ENCODE measurements around the gene GNB1. TPM values are rescaled to one million over a fixed set of nuclear protein-coding genes. Genes with fewer than 3 reads are reported as not detected.
A peak's percentile ranks its signal among the peaks of the same experiment; 100 is the strongest.
"Not testable (repeated sequence)": the region's sequence is repeated elsewhere in the genome, so short reads cannot be mapped to it uniquely, and the experiment has no call there.

The GNB1 gene
- total RNA-seq, 4 donors from 2014 or later, result 154 to 200 (median 174) TPM

- peak overlapping the region in 1 of 3 donors; percentile 38 for H3K4me3 ChIP-seq (replicated peaks in 1 of 3)
- H3K27me3 ChIP-seq; intact Hi-C loops (cut with DNase I); H3K4me1 ChIP-seq; H3K9me3 ChIP-seq; H3K36me3 ChIP-seq: not testable (repeated sequence)
- peak; percentile 33 to 74 for DNase-seq
- peak overlapping the region in 2 of 3 donors; percentile 95 to 97 for H3K27ac ChIP-seq
- peak in 1 of 2 donors; percentile 43 for TF ChIP-seq POLR2A (IDR thresholded peaks at IDR 0.05)
- TF ChIP-seq, protein P1, sequence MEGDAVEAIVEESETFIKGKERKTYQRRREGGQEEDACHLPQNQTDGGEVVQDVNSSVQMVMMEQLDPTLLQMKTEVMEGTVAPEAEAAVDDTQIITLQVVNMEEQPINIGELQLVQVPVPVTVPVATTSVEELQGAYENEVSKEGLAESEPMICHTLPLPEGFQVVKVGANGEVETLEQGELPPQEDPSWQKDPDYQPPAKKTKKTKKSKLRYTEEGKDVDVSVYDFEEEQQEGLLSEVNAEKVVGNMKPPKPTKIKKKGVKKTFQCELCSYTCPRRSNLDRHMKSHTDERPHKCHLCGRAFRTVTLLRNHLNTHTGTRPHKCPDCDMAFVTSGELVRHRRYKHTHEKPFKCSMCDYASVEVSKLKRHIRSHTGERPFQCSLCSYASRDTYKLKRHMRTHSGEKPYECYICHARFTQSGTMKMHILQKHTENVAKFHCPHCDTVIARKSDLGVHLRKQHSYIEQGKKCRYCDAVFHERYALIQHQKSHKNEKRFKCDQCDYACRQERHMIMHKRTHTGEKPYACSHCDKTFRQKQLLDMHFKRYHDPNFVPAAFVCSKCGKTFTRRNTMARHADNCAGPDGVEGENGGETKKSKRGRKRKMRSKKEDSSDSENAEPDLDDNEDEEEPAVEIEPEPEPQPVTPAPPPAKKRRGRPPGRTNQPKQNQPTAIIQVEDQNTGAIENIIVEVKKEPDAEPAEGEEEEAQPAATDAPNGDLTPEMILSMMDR (IDR thresholded peaks at IDR 0.05), result peak in 2 of 6 experiments; percentile 51 to 62
- WGBS, 2 donors, result no CpG with 5 or more reads among the region's 101 CpGs
These were observed 145.0 kb downstream of the GNB1 start for GRCh38 chr1:1745651-1746565.

- DNase-seq; H3K27ac ChIP-seq; H3K4me1 ChIP-seq; H3K36me3 ChIP-seq; H3K4me3 ChIP-seq (replicated peaks in 1 of 3); H3K9me3 ChIP-seq; intact Hi-C loops (cut with DNase I); H3K27me3 ChIP-seq: not testable (repeated sequence)
- 88 to 95% methylated on average over 11 of the region's 11 CpGs for WGBS, 2 donors
These were observed 148.4 kb downstream of the GNB1 start for GRCh38 chr1:1742529-1742928.

- DNase-seq; H3K4me1 ChIP-seq; H3K27me3 ChIP-seq; H3K9me3 ChIP-seq; H3K27ac ChIP-seq; intact Hi-C loops (cut with DNase I); H3K4me3 ChIP-seq (replicated peaks in 1 of 3); H3K36me3 ChIP-seq: not testable (repeated sequence)
- 83 to 95% methylated on average over 12 of the region's 12 CpGs for WGBS, 2 donors
These were observed 149.9 kb downstream of the GNB1 start for GRCh38 chr1:1741013-1741412.

- WGBS, 2 donors, result no CpG with 5 or more reads among the region's 22 CpGs
These were observed 152.0 kb downstream of the GNB1 start for GRCh38 chr1:1738799-1739337.

DNA sequence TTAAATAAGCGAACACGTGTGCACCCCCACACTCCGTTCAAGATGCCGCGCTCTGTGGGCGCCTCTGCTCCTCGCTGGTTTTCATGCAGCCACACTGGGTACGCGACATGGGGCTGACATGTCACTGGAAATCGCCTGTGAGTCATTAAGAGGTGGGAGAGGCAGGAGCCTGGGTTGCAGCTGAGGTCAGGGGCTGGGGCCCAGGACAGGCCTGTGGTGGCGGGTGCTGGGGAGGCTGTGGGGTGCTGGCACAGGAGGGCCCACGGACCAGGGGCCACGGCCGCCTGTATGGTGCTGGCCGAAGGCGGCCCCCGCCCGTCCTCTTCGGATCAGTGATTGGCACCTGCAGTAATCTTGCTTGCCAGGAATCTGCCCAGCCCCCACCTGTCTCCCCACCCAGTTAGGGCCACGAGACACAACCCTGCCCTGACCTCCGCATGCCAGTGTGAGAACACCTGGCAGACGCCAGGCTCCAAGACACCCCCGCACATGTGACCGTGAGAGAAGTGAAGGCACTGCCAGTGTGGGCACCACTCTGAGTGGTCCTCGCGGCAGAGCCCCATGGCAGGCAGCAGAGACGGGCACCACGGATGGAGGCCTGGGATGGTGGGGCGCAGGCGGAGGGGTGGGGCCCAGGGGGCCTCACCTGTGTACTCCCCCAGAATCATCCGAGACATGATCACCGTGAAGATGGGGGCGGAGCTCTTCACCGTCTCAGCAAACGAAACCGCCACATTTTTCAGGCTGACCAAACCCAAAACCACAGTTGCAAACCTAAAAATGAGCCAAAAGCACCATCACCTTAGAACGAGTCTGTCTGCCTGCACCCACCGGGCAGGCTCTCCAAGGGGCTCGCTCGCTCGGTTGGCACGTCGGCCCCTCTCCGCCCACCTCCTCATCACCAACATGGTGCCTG, 153.0 kb downstream of the GNB1 start:
- H3K4me3 ChIP-seq (replicated peaks in 1 of 3); H3K36me3 ChIP-seq; H3K4me1 ChIP-seq; H3K27me3 ChIP-seq; H3K9me3 ChIP-seq; DNase-seq; H3K27ac ChIP-seq; intact Hi-C loops (cut with DNase I): not testable (repeated sequence)
- WGBS, 2 donors, result 90 to 98% methylated on average over 10 to 16 of the region's 44 CpGs

More at GRCh38 chr1:1738799-1739337, 152.0 kb downstream of the GNB1 start:
- H3K27me3 ChIP-seq; H3K27ac ChIP-seq; H3K36me3 ChIP-seq; DNase-seq; H3K4me3 ChIP-seq (replicated peaks in 1 of 3); H3K4me1 ChIP-seq; intact Hi-C loops (cut with DNase I); H3K9me3 ChIP-seq: not testable (repeated sequence)

Other genes starting within 250 kb of the GNB1 start
- gene CDK11B, start 232.1 kb downstream of the GNB1 start, total RNA-seq, result 10 to 100 TPM; 12.8 to 23.7 (median 15.0) TPM
- gene SLC35E2B, start 198.3 kb downstream of the GNB1 start, total RNA-seq, result 10 to 100 TPM; 35.5 to 85.1 (median 50.2) TPM
- 10 to 100 TPM; 14.7 to 36.1 (median 29.5) TPM for gene CDK11A, start 166.7 kb downstream of the GNB1 start, total RNA-seq
- 10 to 100 TPM; 64.8 to 91.4 (median 84.2) TPM for gene NADK, start 112.6 kb downstream of the GNB1 start, total RNA-seq
- gene CALML6, start 24.2 kb upstream of the GNB1 start, total RNA-seq, result under 1 TPM in 1 of 4 donors, not detected in 3; 0.13 TPM
- not detected for gene TMEM52, start 28.2 kb upstream of the GNB1 start, total RNA-seq
- gene CFAP74, start 112.7 kb upstream of the GNB1 start, total RNA-seq, result under 1 TPM in 1 of 4 donors, not detected in 3; 0.13 TPM
- gene GABRD, start 128.3 kb upstream of the GNB1 start, total RNA-seq, result under 1 TPM in 2 of 4 donors, not detected in 2; 0.49 to 0.78 TPM
- 10 to 100 TPM; 33.6 to 53.0 (median 44.3) TPM for gene PRKCZ, start 159.3 kb upstream of the GNB1 start, total RNA-seq